Keratinocyte (primary cell): ENCODE measurements around the gene COMMD7. TPM values are rescaled to one million over a fixed set of nuclear protein-coding genes. Genes with fewer than 3 reads are reported as not detected.

Source experiments
- DNase-seq: peaks from one replicate; pipeline ENCODE4 v3.0.0-alpha.2; 2011; ENCODE audit warnings: low read depth, missing footprints, low spot score
- FAIRE-seq: peaks from 2 replicates; lab custom pipeline; 2011; peaks lifted over from hg19 to GRCh38; lab: Jason Lieb, UNC
- H2AFZ ChIP-seq: 2 replicates; pipeline ENCODE4 v1.6.0; 2012; ENCODE audit warnings: low read length, control low read depth, inconsistent platforms; ENCODE audit not compliant: control insufficient read depth
- H3K27ac ChIP-seq: 2 replicates; pipeline ENCODE4 v1.5.1; 2011; ENCODE audit warnings: low read length; ENCODE audit not compliant: control insufficient read depth, insufficient read depth
- H3K27me3 ChIP-seq: 3 replicates; pipeline ENCODE4 v1.6.0; 2011; ENCODE audit warnings: low read length; ENCODE audit not compliant: control insufficient read depth, insufficient read depth; ENCODE audit errors: extremely low read depth
- H3K36me3 ChIP-seq, 2 experiments: 2 replicates in 1 of 2; 3 replicates in 1 of 2; pipeline ENCODE4 v1.5.1; 2011; ENCODE audit warnings: low read length in 2 of 2, mild to moderate bottlenecking in 1 of 2; ENCODE audit not compliant: control insufficient read depth in 2 of 2, insufficient read depth in 2 of 2; ENCODE audit errors: extremely low read depth in 1 of 2
- H3K4me1 ChIP-seq: 3 replicates; pipeline ENCODE4 v1.5.1; 2011; ENCODE audit warnings: low read length; ENCODE audit not compliant: control insufficient read depth, insufficient read depth; ENCODE audit errors: extremely low read depth
- H3K4me2 ChIP-seq: 3 replicates; pipeline ENCODE4 v1.6.0; 2011; ENCODE audit warnings: low read depth, low read length; ENCODE audit not compliant: control insufficient read depth, insufficient read depth; ENCODE audit errors: extremely low read depth
- H3K4me3 ChIP-seq, 3 experiments: fragments of 200-600 bp in 1 of 3; sonication (generic) in 1 of 3; 2 replicates in 2 of 3; 3 replicates in 1 of 3; pipeline ENCODE4 v1.5.1; 2011 to 2016; ENCODE audit warnings: low read length in 3 of 3, mild to moderate bottlenecking in 3 of 3, control low read depth in 2 of 3, inconsistent platforms in 1 of 3, low read depth in 1 of 3, mixed read lengths in 1 of 3, mixed run types in 1 of 3, moderate library complexity in 1 of 3; ENCODE audit not compliant: control insufficient read depth in 2 of 3, insufficient read depth in 2 of 3; ENCODE audit errors: extremely low read depth in 1 of 3
- H3K79me2 ChIP-seq: 2 replicates; pipeline ENCODE4 v1.6.0; 2012; ENCODE audit warnings: low read length; ENCODE audit not compliant: control insufficient read depth, insufficient read depth
- H3K9ac ChIP-seq: 3 replicates; pipeline ENCODE4 v1.6.0; 2011; ENCODE audit warnings: low read length; ENCODE audit not compliant: control insufficient read depth, insufficient read depth; ENCODE audit errors: extremely low read depth
- H3K9me1 ChIP-seq: 3 replicates; pipeline ENCODE4 v1.6.0; 2011; ENCODE audit warnings: low read length; ENCODE audit not compliant: control insufficient read depth, insufficient read depth; ENCODE audit errors: extremely low read depth
- H3K9me3 ChIP-seq: 2 replicates; pipeline ENCODE4 v1.5.1; 2012; ENCODE audit warnings: low read depth, low read length; ENCODE audit not compliant: control insufficient read depth
- H4K20me1 ChIP-seq: 3 replicates; pipeline ENCODE4 v1.6.0; 2011; ENCODE audit warnings: low read length; ENCODE audit not compliant: control insufficient read depth, insufficient read depth; ENCODE audit errors: extremely low read depth
- CTCF ChIP-seq, 3 experiments: IDR thresholded peaks in 1 of 3; conservative IDR thresholded peaks in 1 of 3; optimal IDR thresholded peaks in 1 of 3; 2 replicates in 2 of 3; 3 replicates in 1 of 3; pipeline versions ENCODE3 to v1.5.1; 2011; ENCODE audit warnings: low read length in 3 of 3, mild to moderate bottlenecking in 3 of 3, moderate library complexity in 2 of 3, control low read depth in 1 of 3, inconsistent platforms in 1 of 3; ENCODE audit not compliant: insufficient read depth in 2 of 3; ENCODE audit errors: extremely low read depth in 1 of 3
- EZH2 ChIP-seq: IDR thresholded peaks from one replicate; pipeline ENCODE4 v1.6.1; 2012; ENCODE audit warnings: inconsistent platforms, mild to moderate bottlenecking, low read length, moderate library complexity
- dilution Hi-C: fragments of 300-500 bp; cut with MboI; formaldehyde crosslinking; loops from one replicate; pipeline ENCODE4 v1.7.0; 2020; ENCODE audit warnings: low sequenced_read_pairs; ENCODE audit not compliant: extremely low pct_ligation_motif_present
- polyA minus RNA-seq, 3 experiments: library from RNA; depleted of rRNA, polyadenylated mRNA; stranded (reverse); fragments of >200 nt; gene quantifications; 1 replicate in 1 of 3; 2 replicates in 1 of 3; 3 replicates in 1 of 3; pipeline ENCODE4 v1.2.3, GENCODE V29; 2011
- polyA plus RNA-seq, 5 experiments: library from polyadenylated mRNA; depleted of rRNA in 3 of 5; stranded (reverse) in 3 of 5; stranded (forward) in 1 of 5; unstranded in 1 of 5; fragments of >200 nt; gene quantifications; 1 replicate in 1 of 5; 2 replicates in 3 of 5; 3 replicates in 1 of 5; pipeline versions ENCODE4 v1.2.1 to v1.2.3, GENCODE V29; 2011 to 2012; ENCODE audit warnings: missing spikeins in 2 of 5, low read depth in 1 of 5, low replicate concordance in 1 of 5

COMMD7 gene
- polyA plus RNA-seq (33.4 to 39.9 TPM (median 35.8 TPM) in 3 replicates), polyA minus RNA-seq (14.3 to 15.9 TPM (median 14.9 TPM) in 3 replicates)
- 12.3 TPM for polyA plus RNA-seq (2011; ENCODE audit: low read depth)
- 34.5 and 46.9 TPM in 2 replicates for polyA plus RNA-seq (2011; cell fraction: cytosol; rRNA removed)
- 15.0 and 16.0 TPM in 2 replicates for polyA plus RNA-seq (2011; cell fraction: nucleus; rRNA removed)
- polyA plus RNA-seq (2012; ENCODE audit: low replicate concordance), result 23.4 and 34.3 TPM in 2 replicates
- polyA minus RNA-seq (2011; cell fraction: cytosol; rRNA and poly(A)+ RNA removed), result 13.6 TPM
- polyA minus RNA-seq (2011; cell fraction: nucleus; rRNA and poly(A)+ RNA removed), result 3.8 and 5.7 TPM in 2 replicates

GRCh38 chr20:32743237-32744112 lies at the start of gene COMMD7:
TSS of gene COMMD7 (minus strand) at chr20:32743467. CDS start at chr20:32743391, 76 bp downstream.
- no peaks in the 10 kb centered on the region for H3K79me2 ChIP-seq
- H4K20me1 ChIP-seq, result no peaks in the 10 kb centered on the region
- no peaks in the 10 kb centered on the region for H3K27me3 ChIP-seq
- H3K9me3 ChIP-seq, result no peaks in the 10 kb centered on the region
- dilution Hi-C loops, result no loop called here
- H3K9me1 ChIP-seq, result no peaks in the 10 kb centered on the region
- peak within 1 kb of the TSS; percentile 81 for H3K4me2 ChIP-seq
- peak within 1 kb of the TSS; percentile 78 for H2AFZ ChIP-seq
- H3K9ac ChIP-seq, result peak within 1 kb of the TSS; percentile 82
- FAIRE-seq, result no peak
- H3K27ac ChIP-seq, result peak within 1 kb of the TSS; percentile 14
- no peak for DNase-seq
- peaks cover 14% of the 10 kb centered on the region for H3K4me1 ChIP-seq
- H3K4me3 ChIP-seq, result peak within 1 kb of the TSS; percentile 68 to 81 (median 68)
- TF ChIP-seq EZH2 (no peak), CTCF (optimal IDR thresholded peaks at IDR 0.05 in 1 of 3, IDR thresholded peaks at IDR 0.05 in 1 of 3, conservative IDR thresholded peaks at IDR 0.05 in 1 of 3; ENCODE audit: extremely low read depth in 1 of 3, insufficient read depth in 2 of 3, low read length in 3 of 3) (no peak)
- H3K36me3 ChIP-seq, result no peaks in the 10 kb centered on the region

DNA sequence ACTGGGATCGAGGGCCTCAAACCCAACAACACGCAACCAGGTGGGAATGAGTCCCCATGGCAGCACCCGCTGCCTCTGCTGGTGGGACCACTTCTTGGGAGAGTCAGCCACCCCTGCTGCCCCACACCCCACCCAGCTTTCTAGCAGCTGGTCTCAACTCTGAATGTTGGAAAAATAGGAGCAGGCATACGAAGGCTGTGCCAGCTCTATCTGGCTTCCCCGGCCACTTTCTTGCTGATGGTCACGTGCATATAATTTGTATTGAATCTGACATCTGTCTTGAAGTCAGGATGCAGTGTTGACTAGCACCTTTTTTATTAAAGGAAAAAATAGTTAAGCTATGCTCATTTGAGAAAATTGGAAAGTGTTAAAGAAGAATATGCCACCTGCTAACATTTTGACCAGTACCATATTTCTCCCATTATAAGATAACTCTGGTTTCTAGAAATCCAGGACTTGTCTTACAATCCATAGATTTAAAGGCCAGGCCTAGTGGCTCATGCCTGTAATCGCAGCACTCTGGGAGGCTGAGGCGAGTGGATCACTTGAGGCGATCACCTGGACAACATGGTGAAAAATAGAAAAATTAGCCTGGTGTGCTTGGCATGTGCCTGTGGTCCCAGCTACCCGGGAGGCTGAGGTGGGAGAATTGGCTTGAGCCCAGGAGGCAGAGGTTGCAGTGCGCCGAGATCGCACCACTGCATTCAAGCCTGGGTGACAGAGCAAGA lies 49.6 kb upstream of the COMMD7 start:
- Histone ChIP-seq H3K4me2 (no peak overlapping the region), H3K9me3 (no peaks in the 10 kb centered on the region), H3K4me1 (peaks cover 28% of the 10 kb centered on the region), H3K4me3 (no peak overlapping the region), H3K27ac (peak overlapping the region; percentile 17), H3K36me3 (no peaks in the 10 kb centered on the region), H2AFZ (no peak overlapping the region), H3K9ac (no peak overlapping the region), H3K9me1 (no peaks in the 10 kb centered on the region), H3K27me3 (no peaks in the 10 kb centered on the region), H3K79me2 (no peaks in the 10 kb centered on the region), H4K20me1 (no peaks in the 10 kb centered on the region)
- TF ChIP-seq CTCF (optimal IDR thresholded peaks at IDR 0.05 in 1 of 3, IDR thresholded peaks at IDR 0.05 in 1 of 3, conservative IDR thresholded peaks at IDR 0.05 in 1 of 3; ENCODE audit: extremely low read depth in 1 of 3, insufficient read depth in 2 of 3, low read length in 3 of 3), result peak in 1 of 3 experiments; percentile 16
- TF ChIP-seq EZH2, result no peak
- DNase-seq (no peak), FAIRE-seq (no peak)
- dilution Hi-C loops, result no loop called here
